Panc1 (cell line): ENCODE measurements around the gene ZNF804B.

ENCODE experiments used
- CTCF ChIP-seq: fragments of 450-650 bp; IDR thresholded peaks from 2 replicates; pipeline ENCODE4 v1.5.1; 2017; ENCODE audit warnings: mild to moderate bottlenecking
- POLR2AphosphoS5 ChIP-seq: IDR thresholded peaks from 2 replicates; pipeline ENCODE4 v1.6.1; 2012; ENCODE audit warnings: mild to moderate bottlenecking, low read depth, low read length, moderate library complexity

- TF ChIP-seq CTCF (no peak), POLR2AphosphoS5 (no peak)
These were observed 575.3 kb downstream of the ZNF804B start for GRCh38 chr7:89334797-89335196.
